Liver (tissue), 9 donors: ENCODE measurements around the gene VWCE. TPM values are rescaled to one million over a fixed set of nuclear protein-coding genes. Genes with fewer than 3 reads are reported as not detected.

Source experiments
- DNase-seq: peaks from one replicate; pipeline ENCODE4 v3.0.0-alpha.2; 2017; ENCODE audit warnings: low spot score
- H3K27ac ChIP-seq, 2 donors: one replicate each; pipeline ENCODE4 v1.7.0; 2013; ENCODE audit warnings: inconsistent platforms in 2 of 2, low read length in 2 of 2, control low read depth in 1 of 2, low read depth in 1 of 2, mild to moderate bottlenecking in 1 of 2
- H3K27me3 ChIP-seq, 4 donors: one replicate each; pipeline versions ENCODE4 v1.6.1 to v1.7.0; 2013; ENCODE audit warnings: low read length in 3 of 4, inconsistent platforms in 1 of 4, mild to moderate bottlenecking in 1 of 4, moderate library complexity in 1 of 4; ENCODE audit not compliant: control insufficient read depth in 4 of 4, insufficient read depth in 4 of 4
- H3K36me3 ChIP-seq, 4 donors: one replicate each; pipeline versions ENCODE4 v1.6.1 to v1.7.0; 2013; ENCODE audit warnings: low read length in 3 of 4, mild to moderate bottlenecking in 3 of 4, low read depth in 1 of 4, moderate library complexity in 1 of 4; ENCODE audit not compliant: control insufficient read depth in 4 of 4, insufficient read depth in 3 of 4
- H3K4me1 ChIP-seq, 4 donors: one replicate each; pipeline versions ENCODE4 v1.6.1 to v1.7.0; 2013; ENCODE audit warnings: low read length in 3 of 4, mild to moderate bottlenecking in 3 of 4, moderate library complexity in 1 of 4; ENCODE audit not compliant: control insufficient read depth in 4 of 4, insufficient read depth in 4 of 4
- H3K4me3 ChIP-seq, 3 donors: one replicate each; pipeline versions ENCODE4 v1.6.1 to v1.7.0; 2013; ENCODE audit warnings: low read length in 3 of 3, control low read depth in 1 of 3, low read depth in 1 of 3, mild to moderate bottlenecking in 1 of 3
- H3K9ac ChIP-seq, 2 donors: one replicate each; pipeline ENCODE4 v1.7.0; 2013; ENCODE audit warnings: low read length in 2 of 2, mild to moderate bottlenecking in 2 of 2, moderate library complexity in 2 of 2, control low read depth in 1 of 2, low read depth in 1 of 2
- H3K9me3 ChIP-seq, 4 donors: one replicate each; pipeline versions ENCODE4 v1.6.1 to v1.7.0; 2013; ENCODE audit warnings: low read length in 3 of 4; ENCODE audit not compliant: control insufficient read depth in 4 of 4
- ATF3 ChIP-seq: IDR thresholded peaks from 2 replicates; pipeline ENCODE4 v1.6.1; 2016; ENCODE audit warnings: antibody characterized with exemption
- CTCF ChIP-seq: fragments of 150-350 bp; IDR thresholded peaks from 2 replicates; pipeline ENCODE4 v1.5.1; 2017; ENCODE audit warnings: improper control_type of control experiment, low read depth, low read length; ENCODE audit not compliant: missing input control
- FOXA1 ChIP-seq: IDR thresholded peaks from 2 replicates; pipeline ENCODE4 v1.6.1; 2016; ENCODE audit warnings: antibody characterized with exemption
- FOXA2 ChIP-seq: IDR thresholded peaks from 2 replicates; pipeline ENCODE4 v1.6.1; 2016; ENCODE audit warnings: antibody characterized with exemption
- HNF4A ChIP-seq, 2 donors: conservative IDR thresholded peaks; 2 replicates each; pipeline ENCODE4 v1.6.1; 2016; ENCODE audit warnings: antibody characterized with exemption in 2 of 2, mild to moderate bottlenecking in 2 of 2
- HNF4G ChIP-seq: IDR thresholded peaks from 2 replicates; pipeline ENCODE4 v1.6.1; 2016; ENCODE audit warnings: antibody characterized with exemption
- JUND ChIP-seq, 2 donors: IDR thresholded peaks; 2 replicates each; pipeline ENCODE4 v1.6.1; 2016; ENCODE audit warnings: antibody characterized with exemption in 2 of 2
- MAX ChIP-seq: IDR thresholded peaks from 2 replicates; pipeline ENCODE4 v1.6.1; 2016; ENCODE audit warnings: antibody characterized with exemption
- NR2F2 ChIP-seq: IDR thresholded peaks from 2 replicates; pipeline ENCODE4 v1.6.1; 2016; ENCODE audit warnings: antibody characterized with exemption
- RAD21 ChIP-seq, 2 donors: IDR thresholded peaks; 2 replicates each; pipeline ENCODE4 v1.6.1; 2016; ENCODE audit warnings: antibody characterized with exemption in 2 of 2, mild to moderate bottlenecking in 2 of 2
- REST ChIP-seq: IDR thresholded peaks from 2 replicates; pipeline ENCODE4 v1.6.1; 2016; ENCODE audit warnings: antibody characterized with exemption, mild to moderate bottlenecking
- RXRA ChIP-seq, 2 donors: IDR thresholded peaks; 2 replicates each; pipeline ENCODE4 v1.6.1; 2017 to 2018; ENCODE audit warnings: antibody characterized with exemption in 2 of 2, mild to moderate bottlenecking in 1 of 2
- SP1 ChIP-seq: IDR thresholded peaks from 2 replicates; pipeline ENCODE4 v1.6.1; 2018; ENCODE audit warnings: antibody characterized with exemption, mild to moderate bottlenecking
- TAF1 ChIP-seq: conservative IDR thresholded peaks from 2 replicates; pipeline ENCODE4 v1.6.1; 2016; ENCODE audit warnings: antibody characterized with exemption, mild to moderate bottlenecking
- YY1 ChIP-seq: IDR thresholded peaks from 2 replicates; pipeline ENCODE4 v1.6.1; 2016; ENCODE audit warnings: antibody characterized with exemption, mild to moderate bottlenecking
- ZBTB33 ChIP-seq: IDR thresholded peaks from 2 replicates; pipeline ENCODE4 v1.6.1; 2016; ENCODE audit warnings: antibody characterized with exemption
- WGBS: extraction: QIAGEN DNeasy Blood & Tissue Kit; methylation state at CpG from one replicate; pipeline ENCODE4 v1.1.7; 2013; 5-methylcytosine and 5-hydroxymethylcytosine counted together
- polyA plus RNA-seq, 2 donors: library from polyadenylated mRNA; stranded (reverse) in 1 of 2; unstranded in 1 of 2; fragments of 200-250 nt in 1 of 2; fragments of >200 nt in 1 of 2; fragmentation: Nextera tagmentation in 1 of 2; extraction: Ambion mirVana in 1 of 2; gene quantifications; one replicate each; pipeline versions ENCODE4 v1.2.1 to v1.2.3, GENCODE V29; 2013 to 2015
- total RNA-seq, 2 donors: library from RNA; depleted of rRNA; stranded (reverse); fragments of >200 nt; gene quantifications; one replicate each; pipeline ENCODE4 v1.2.3, GENCODE V29; 2014
- donor health status: healthy.
- donor health status: healthy.
- donor health status: healthy.
- donor health status: healthy.
- donor health status: healthy.

Gene VWCE
- total and polyA plus RNA-seq, 4 donors = 1.9 to 6.0 (median 2.7) TPM

- H3K9ac ChIP-seq = no peak overlapping the region
- H3K27ac ChIP-seq = no peak overlapping the region
- H3K27me3 ChIP-seq = no peaks in the 10 kb centered on the region
- TF ChIP-seq HNF4A (conservative IDR thresholded peaks at IDR 0.05) (no peak), ATF3 (no peak), FOXA2 (no peak), NR2F2 (no peak), RAD21 (IDR thresholded peaks at IDR 0.05) (no peak), RXRA (IDR thresholded peaks at IDR 0.05) (no peak), SP1 (no peak), CTCF (no peak), FOXA1 (no peak), JUND (IDR thresholded peaks at IDR 0.05) (no peak), ZBTB33 (no peak), MAX (no peak)
- H3K36me3 ChIP-seq = no peaks in the 10 kb centered on the region
- DNase-seq = no peak
- peaks cover 5 to 18% (median 12%) of the 10 kb centered on the region in 4 donors for H3K4me1 ChIP-seq
- H3K4me3 ChIP-seq = no peak overlapping the region
- H3K9me3 ChIP-seq = no peaks in the 10 kb centered on the region
- 87% methylated on average over 15 of the region's 15 CpGs for WGBS
These were observed 26.4 kb downstream of the VWCE start for GRCh38 chr11:61268588-61269250.

- Histone ChIP-seq H3K9ac (peak overlapping the region in 1 of 2 donors; percentile 34), H3K9me3 (no peaks in the 10 kb centered on the region), H3K27ac (peak overlapping the region; percentile 73 to 77), H3K4me3 (no peak overlapping the region), H3K4me1 (peaks cover 5 to 18% (median 12%) of the 10 kb centered on the region in 4 donors), H3K36me3 (no peaks in the 10 kb centered on the region), H3K27me3 (no peaks in the 10 kb centered on the region)
- 23% methylated on average over 6 of the region's 6 CpGs for WGBS
- TF ChIP-seq NR2F2 = no peak
- TF ChIP-seq MAX = peak; percentile 95
- TF ChIP-seq REST = peak; percentile 71
- TF ChIP-seq RXRA (IDR thresholded peaks at IDR 0.05) = peak; percentile 85 to 91
- TF ChIP-seq ATF3 = no peak
- no peak for TF ChIP-seq HNF4G
- TF ChIP-seq SP1 = peak; percentile 76
- TF ChIP-seq YY1 = peak; percentile 78
- TF ChIP-seq FOXA2 = peak; percentile 57
- peak; percentile 71 to 82 for TF ChIP-seq HNF4A (conservative IDR thresholded peaks at IDR 0.05)
- no peak for TF ChIP-seq TAF1
- TF ChIP-seq FOXA1 = peak; percentile 48
- peak in 1 of 2 donors; percentile 35 for TF ChIP-seq JUND (IDR thresholded peaks at IDR 0.05)
- peak; percentile 76 for DNase-seq
These were observed 27.7 kb downstream of the VWCE start for GRCh38 chr11:61267437-61267841.
